WTC11 (cell line): ENCODE results near the gene CMPK2. TPM values are rescaled to one million over a fixed set of nuclear protein-coding genes. Genes with fewer than 3 reads are reported as not detected.

Source experiments
- ATAC-seq: fragments of 200-7000 bp; cut with Tn5 transposase; 2 replicates; pipeline ENCODE4 v1.10.0; 2021; ENCODE audit warnings: mild to moderate bottlenecking, moderate library complexity
- CTCF ChIA-PET: fragments of 300-600 bp; sonication (Branson Sonifier 250); formaldehyde crosslinking; loops from one replicate; lab custom pipeline; 2021; ENCODE audit warnings: antibody characterized with exemption; lab: Charles Lee
- POLR2A ChIA-PET: fragments of 350-600 bp; sonication (Branson Sonifier 250); formaldehyde crosslinking; loops from one replicate; lab custom pipeline; 2021; ENCODE audit warnings: antibody characterized with exemption; lab: Charles Lee
- DNase-seq: peaks from one replicate; pipeline ENCODE4 v3.0.0; 2021; ENCODE audit warnings: low spot score
- H3K27ac Mint-ChIP-seq: 2 replicates; pipeline ENCODE4 v1.8.0; 2021; ENCODE audit warnings: mixed read lengths
- H3K27me3 Mint-ChIP-seq: 2 replicates; pipeline ENCODE4 v1.8.0; 2021; ENCODE audit warnings: low read depth, mild to moderate bottlenecking, moderate library complexity, mixed read lengths
- H3K36me3 Mint-ChIP-seq: 2 replicates; pipeline ENCODE4 v1.8.0; 2021; ENCODE audit warnings: mixed read lengths
- H3K4me1 Mint-ChIP-seq: 2 replicates; pipeline ENCODE4 v1.8.0; 2022; ENCODE audit warnings: mixed read lengths
- H3K4me3 Mint-ChIP-seq: 2 replicates; pipeline ENCODE4 v1.8.0; 2021; ENCODE audit warnings: mild to moderate bottlenecking, moderate library complexity, mixed read lengths
- H3K9me3 Mint-ChIP-seq: 2 replicates; pipeline ENCODE4 v1.8.0; 2021; ENCODE audit warnings: mixed read lengths
- CREM ChIP-seq: sonication (generic); formaldehyde crosslinking; IDR thresholded peaks from 2 replicates; pipeline ENCODE4 v1.8.1; 2022; ENCODE audit warnings: mild to moderate bottlenecking, missing genetic modification reagents, moderate library complexity
- CTCF ChIP-seq: fragments of 200-600 bp; IDR thresholded peaks from 2 replicates; pipeline ENCODE4 v1.8.0; 2022; ENCODE audit warnings: antibody characterized with exemption
- ERG ChIP-seq: fragments of 250-450 bp; sonication (Bioruptor Pico); IDR thresholded peaks from 2 replicates; pipeline ENCODE4 v1.8.0; 2021; ENCODE audit warnings: mild to moderate bottlenecking
- ESRRA ChIP-seq: sonication (generic); formaldehyde crosslinking; IDR thresholded peaks from 2 replicates; pipeline ENCODE4 v1.8.1; 2022; ENCODE audit warnings: mild to moderate bottlenecking, missing genetic modification reagents, borderline replicate concordance
- HMGXB4 ChIP-seq: sonication (generic); formaldehyde crosslinking; IDR thresholded peaks from 2 replicates; pipeline ENCODE4 v1.8.1; 2023; ENCODE audit warnings: mild to moderate bottlenecking, moderate library complexity, missing genetic modification reagents
- MXD4 ChIP-seq: fragments of 250-450 bp; sonication (Bioruptor Pico); IDR thresholded peaks from 2 replicates; pipeline ENCODE4 v1.8.0; 2021; ENCODE audit warnings: mild to moderate bottlenecking, moderate library complexity, borderline replicate concordance
- MYBL2 ChIP-seq: sonication (generic); formaldehyde crosslinking; IDR thresholded peaks from 2 replicates; pipeline ENCODE4 v1.8.1; 2023; ENCODE audit warnings: mild to moderate bottlenecking, moderate library complexity, missing genetic modification reagents
- RELA ChIP-seq: sonication (generic); formaldehyde crosslinking; IDR thresholded peaks from 2 replicates; pipeline ENCODE4 v1.8.1; 2022; ENCODE audit warnings: missing genetic modification reagents, mild to moderate bottlenecking, borderline replicate concordance
- SOX15 ChIP-seq: fragments of 250-450 bp; sonication (Bioruptor Pico); IDR thresholded peaks from 2 replicates; pipeline ENCODE4 v1.9.0; 2021; ENCODE audit warnings: mild to moderate bottlenecking
- TCF7 ChIP-seq: sonication (generic); formaldehyde crosslinking; IDR thresholded peaks from 2 replicates; pipeline ENCODE4 v1.8.0; 2022; ENCODE audit warnings: mild to moderate bottlenecking, low read depth, missing genetic modification reagents, moderate library complexity
- TEAD4 ChIP-seq: sonication (generic); formaldehyde crosslinking; IDR thresholded peaks from 2 replicates; pipeline ENCODE4 v1.8.0; 2022; ENCODE audit warnings: mild to moderate bottlenecking, missing genetic modification reagents
- ZBTB21 ChIP-seq: sonication (generic); formaldehyde crosslinking; IDR thresholded peaks from 2 replicates; pipeline ENCODE4 v1.8.1; 2023; ENCODE audit warnings: mild to moderate bottlenecking, missing genetic modification reagents, borderline replicate concordance
- ZMAT4 ChIP-seq: fragments of 250-450 bp; sonication (Bioruptor Pico); IDR thresholded peaks from 2 replicates; pipeline ENCODE4 v1.9.0; 2021; ENCODE audit warnings: mild to moderate bottlenecking
- ZNF121 ChIP-seq: sonication (generic); formaldehyde crosslinking; IDR thresholded peaks from 2 replicates; pipeline ENCODE4 v1.8.0; 2023; ENCODE audit warnings: missing genetic modification reagents
- ZNF232 ChIP-seq: sonication (generic); formaldehyde crosslinking; IDR thresholded peaks from 2 replicates; pipeline ENCODE4 v1.8.0; 2022; ENCODE audit warnings: mild to moderate bottlenecking, missing genetic modification reagents
- ZNF263 ChIP-seq: sonication (generic); formaldehyde crosslinking; IDR thresholded peaks from 2 replicates; pipeline ENCODE4 v1.8.1; 2022; ENCODE audit warnings: low read depth, mild to moderate bottlenecking, moderate library complexity, missing genetic modification reagents
- ZNF423 ChIP-seq: fragments of 250-450 bp; sonication (Bioruptor Pico); IDR thresholded peaks from 2 replicates; pipeline ENCODE4 v2.1.2; 2022; ENCODE audit warnings: mild to moderate bottlenecking, moderate library complexity
- total RNA-seq: library from RNA; stranded (reverse); gene quantifications from 3 replicates; pipeline ENCODE4 v1.2.3, GENCODE V29; 2021
- TF ChIP-seq, protein P1 (sequence below): sonication (generic); formaldehyde crosslinking; conservative IDR thresholded peaks from 2 replicates; pipeline ENCODE4 v1.8.1; 2022; ENCODE audit warnings: mild to moderate bottlenecking, missing genetic modification reagents
- TF ChIP-seq, protein P2 (sequence below): sonication (generic); formaldehyde crosslinking; IDR thresholded peaks from 2 replicates; pipeline ENCODE4 v1.8.0; 2023; ENCODE audit warnings: missing genetic modification reagents, mild to moderate bottlenecking, borderline replicate concordance
- TF ChIP-seq, protein P3 (sequence below): sonication (generic); formaldehyde crosslinking; IDR thresholded peaks from 2 replicates; pipeline ENCODE4 v1.8.1; 2022; ENCODE audit warnings: mild to moderate bottlenecking, moderate library complexity, missing genetic modification reagents

CMPK2 gene
- total RNA-seq, 1 experiment from 2014 or later, result 0.13 TPM

- no peak overlapping the region for H3K27ac Mint-ChIP-seq
- ATAC-seq (no peak), DNase-seq (no peak)
- H3K4me3 Mint-ChIP-seq, result no peak overlapping the region
- H3K27me3 Mint-ChIP-seq, result peaks cover 14% of the 10 kb centered on the region
- H3K4me1 Mint-ChIP-seq, result no peaks in the 10 kb centered on the region
- CTCF ChIA-PET, result no interaction called here
- H3K36me3 Mint-ChIP-seq, result peaks cover 65% of the 10 kb centered on the region
- no peak for TF ChIP-seq HMGXB4 (CRISPR knock-in tag)
- TF ChIP-seq MYBL2 (CRISPR knock-in tag), result no peak
- no peak for TF ChIP-seq RELA (CRISPR knock-in tag)
- TF ChIP-seq CREM (CRISPR knock-in tag), result no peak
- no peak for TF ChIP-seq CTCF
- no peak for TF ChIP-seq ZNF232 (CRISPR knock-in tag)
- no peak for TF ChIP-seq ZBTB21 (CRISPR knock-in tag)
- TF ChIP-seq TEAD4 (CRISPR knock-in tag), result no peak
- TF ChIP-seq ZMAT4, result no peak
- TF ChIP-seq, protein P1, sequence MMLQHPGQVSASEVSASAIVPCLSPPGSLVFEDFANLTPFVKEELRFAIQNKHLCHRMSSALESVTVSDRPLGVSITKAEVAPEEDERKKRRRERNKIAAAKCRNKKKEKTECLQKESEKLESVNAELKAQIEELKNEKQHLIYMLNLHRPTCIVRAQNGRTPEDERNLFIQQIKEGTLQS (CRISPR knock-in tag), result no peak
- TF ChIP-seq ZNF263 (CRISPR knock-in tag), result no peak
- no peak for TF ChIP-seq ZNF423 (CRISPR knock-in tag)
- no peak for TF ChIP-seq ZNF121 (CRISPR knock-in tag)
- TF ChIP-seq ESRRA (CRISPR knock-in tag), result no peak
- TF ChIP-seq MXD4 (CRISPR knock-in tag), result no peak
- TF ChIP-seq, protein P2, sequence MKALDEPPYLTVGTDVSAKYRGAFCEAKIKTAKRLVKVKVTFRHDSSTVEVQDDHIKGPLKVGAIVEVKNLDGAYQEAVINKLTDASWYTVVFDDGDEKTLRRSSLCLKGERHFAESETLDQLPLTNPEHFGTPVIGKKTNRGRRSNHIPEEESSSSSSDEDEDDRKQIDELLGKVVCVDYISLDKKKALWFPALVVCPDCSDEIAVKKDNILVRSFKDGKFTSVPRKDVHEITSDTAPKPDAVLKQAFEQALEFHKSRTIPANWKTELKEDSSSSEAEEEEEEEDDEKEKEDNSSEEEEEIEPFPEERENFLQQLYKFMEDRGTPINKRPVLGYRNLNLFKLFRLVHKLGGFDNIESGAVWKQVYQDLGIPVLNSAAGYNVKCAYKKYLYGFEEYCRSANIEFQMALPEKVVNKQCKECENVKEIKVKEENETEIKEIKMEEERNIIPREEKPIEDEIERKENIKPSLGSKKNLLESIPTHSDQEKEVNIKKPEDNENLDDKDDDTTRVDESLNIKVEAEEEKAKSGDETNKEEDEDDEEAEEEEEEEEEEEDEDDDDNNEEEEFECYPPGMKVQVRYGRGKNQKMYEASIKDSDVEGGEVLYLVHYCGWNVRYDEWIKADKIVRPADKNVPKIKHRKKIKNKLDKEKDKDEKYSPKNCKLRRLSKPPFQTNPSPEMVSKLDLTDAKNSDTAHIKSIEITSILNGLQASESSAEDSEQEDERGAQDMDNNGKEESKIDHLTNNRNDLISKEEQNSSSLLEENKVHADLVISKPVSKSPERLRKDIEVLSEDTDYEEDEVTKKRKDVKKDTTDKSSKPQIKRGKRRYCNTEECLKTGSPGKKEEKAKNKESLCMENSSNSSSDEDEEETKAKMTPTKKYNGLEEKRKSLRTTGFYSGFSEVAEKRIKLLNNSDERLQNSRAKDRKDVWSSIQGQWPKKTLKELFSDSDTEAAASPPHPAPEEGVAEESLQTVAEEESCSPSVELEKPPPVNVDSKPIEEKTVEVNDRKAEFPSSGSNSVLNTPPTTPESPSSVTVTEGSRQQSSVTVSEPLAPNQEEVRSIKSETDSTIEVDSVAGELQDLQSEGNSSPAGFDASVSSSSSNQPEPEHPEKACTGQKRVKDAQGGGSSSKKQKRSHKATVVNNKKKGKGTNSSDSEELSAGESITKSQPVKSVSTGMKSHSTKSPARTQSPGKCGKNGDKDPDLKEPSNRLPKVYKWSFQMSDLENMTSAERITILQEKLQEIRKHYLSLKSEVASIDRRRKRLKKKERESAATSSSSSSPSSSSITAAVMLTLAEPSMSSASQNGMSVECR (CRISPR knock-in tag), result no peak
- no peak for TF ChIP-seq SOX15
- TF ChIP-seq TCF7 (CRISPR knock-in tag), result no peak
- TF ChIP-seq ERG, result no peak
- TF ChIP-seq, protein P3, sequence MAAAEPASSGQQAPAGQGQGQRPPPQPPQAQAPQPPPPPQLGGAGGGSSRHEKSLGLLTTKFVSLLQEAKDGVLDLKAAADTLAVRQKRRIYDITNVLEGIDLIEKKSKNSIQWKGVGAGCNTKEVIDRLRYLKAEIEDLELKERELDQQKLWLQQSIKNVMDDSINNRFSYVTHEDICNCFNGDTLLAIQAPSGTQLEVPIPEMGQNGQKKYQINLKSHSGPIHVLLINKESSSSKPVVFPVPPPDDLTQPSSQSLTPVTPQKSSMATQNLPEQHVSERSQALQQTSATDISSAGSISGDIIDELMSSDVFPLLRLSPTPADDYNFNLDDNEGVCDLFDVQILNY (CRISPR knock-in tag), result no peak
- H3K9me3 Mint-ChIP-seq, result peaks cover 83% of the 10 kb centered on the region
- POLR2A ChIA-PET, result no interaction called here
These were observed 9.2 kb downstream of the CMPK2 start for GRCh38 chr2:6856548-6856920.
